Loucy (cell line): ENCODE measurements around the gene DAP.

Experiments used
- H2AFZ ChIP-seq: fragments of 200-600 bp; sonication (generic); 2 replicates; pipeline ENCODE4 v1.6.0; 2016; ENCODE audit warnings: antibody characterized with exemption, mild to moderate bottlenecking, low read length, moderate library complexity
- H3F3A ChIP-seq: fragments of 200-600 bp; 2 replicates; pipeline ENCODE4 v1.6.0; 2016; ENCODE audit warnings: antibody characterized with exemption, low read depth, mild to moderate bottlenecking
- H3K27me3 ChIP-seq: fragments of 200-600 bp; sonication (generic); 2 replicates; pipeline ENCODE4 v1.6.1; 2014; ENCODE audit warnings: low read length, mild to moderate bottlenecking; ENCODE audit not compliant: insufficient read depth, poor library complexity, severe bottlenecking
- H3K36me3 ChIP-seq: fragments of 200-600 bp; sonication (generic); 2 replicates; pipeline ENCODE4 v1.6.1; 2016; ENCODE audit warnings: low read length; ENCODE audit not compliant: insufficient read depth
- H3K4me1 ChIP-seq: fragments of 200-600 bp; sonication (generic); 2 replicates; pipeline ENCODE4 v1.5.1; 2014; ENCODE audit warnings: low read length, mild to moderate bottlenecking; ENCODE audit not compliant: insufficient read depth, poor library complexity, severe bottlenecking
- H3K4me2 ChIP-seq: fragments of 200-600 bp; sonication (generic); 2 replicates; pipeline ENCODE4 v1.6.0; 2014; ENCODE audit warnings: antibody characterized with exemption, low read length, low read depth, mild to moderate bottlenecking; ENCODE audit not compliant: poor library complexity, severe bottlenecking
- H3K4me3 ChIP-seq: fragments of 200-600 bp; sonication (generic); 2 replicates; pipeline ENCODE4 v1.5.1; 2014; ENCODE audit warnings: low read length, mild to moderate bottlenecking, mixed read lengths; ENCODE audit not compliant: poor library complexity, severe bottlenecking
- H3K79me2 ChIP-seq: fragments of 200-600 bp; sonication (generic); 2 replicates; pipeline ENCODE4 v1.6.1; 2014; ENCODE audit warnings: low read length; ENCODE audit not compliant: insufficient read depth
- H3K9ac ChIP-seq: fragments of 200-600 bp; sonication (generic); 2 replicates; pipeline ENCODE4 v1.6.0; 2014; ENCODE audit warnings: mild to moderate bottlenecking, low read depth, low read length, moderate library complexity; ENCODE audit not compliant: poor library complexity, severe bottlenecking
- H3K9me2 ChIP-seq: fragments of 200-600 bp; sonication (generic); replicated peaks from 2 replicates; pipeline ENCODE4 v1.6.1; 2016; ENCODE audit warnings: low read depth, low read length, mixed read lengths
- H3K9me3 ChIP-seq: fragments of 200-600 bp; sonication (generic); 2 replicates; pipeline ENCODE4 v1.6.1; 2014; ENCODE audit warnings: mild to moderate bottlenecking, antibody characterized with exemption, low read length, low read depth; ENCODE audit not compliant: insufficient read depth
- H4K20me1 ChIP-seq: fragments of 200-600 bp; sonication (generic); 2 replicates; pipeline ENCODE4 v1.6.0; 2014; ENCODE audit warnings: antibody characterized with exemption, low read length, mild to moderate bottlenecking; ENCODE audit not compliant: insufficient read depth, poor library complexity, severe bottlenecking
- CTCF ChIP-seq: fragments of 200-600 bp; sonication (generic); conservative IDR thresholded peaks from 2 replicates; pipeline ENCODE4 v1.5.1; 2014; ENCODE audit warnings: mild to moderate bottlenecking, antibody characterized with exemption, low read length
- EZH2phosphoT487 ChIP-seq: fragments of 200-600 bp; IDR thresholded peaks from 2 replicates; pipeline ENCODE4 v1.6.1; 2018; ENCODE audit warnings: antibody characterized with exemption, mild to moderate bottlenecking, moderate library complexity, borderline replicate concordance

The DAP gene

GRCh38 chr5:10741661-10742060 is 19.4 kb downstream of the DAP start:
- Histone ChIP-seq H3K27me3 (no peaks in the 10 kb centered on the region), H3K9me3 (peaks cover 5% of the 10 kb centered on the region; the same call in 1 of the 2 replicates), H3K79me2 (peaks cover 20% of the 10 kb centered on the region; the same call in 1 of the 2 replicates), H3K36me3 (peaks cover 63% of the 10 kb centered on the region), H3K9ac (no peak overlapping the region), H3F3A (no peaks in the 10 kb centered on the region), H3K4me2 (no peak overlapping the region), H4K20me1 (no peaks in the 10 kb centered on the region), H3K4me1 (no peaks in the 10 kb centered on the region), H3K4me3 (no peak overlapping the region), H3K9me2 (no peaks in the 10 kb centered on the region), H2AFZ (no peak overlapping the region)
- peak; percentile 46 for TF ChIP-seq CTCF
- TF ChIP-seq EZH2phosphoT487 = no peak

GRCh38 chr5:10740384-10740783 is 20.6 kb downstream of the DAP start:
- Histone ChIP-seq H2AFZ (no peak overlapping the region), H3K4me2 (no peak overlapping the region), H3K36me3 (peaks cover 52% of the 10 kb centered on the region), H3K9me3 (peaks cover 5% of the 10 kb centered on the region; the same call in 1 of the 2 replicates), H3K4me1 (no peaks in the 10 kb centered on the region), H3F3A (no peaks in the 10 kb centered on the region), H4K20me1 (peaks cover 4% of the 10 kb centered on the region), H3K9me2 (no peaks in the 10 kb centered on the region), H3K79me2 (peaks cover 20% of the 10 kb centered on the region; the same call in 1 of the 2 replicates), H3K27me3 (no peaks in the 10 kb centered on the region), H3K9ac (no peak overlapping the region), H3K4me3 (no peak overlapping the region)
- TF ChIP-seq EZH2phosphoT487 = no peak
- no peak for TF ChIP-seq CTCF

GRCh38 chr5:10737880-10738279 is 23.2 kb downstream of the DAP start:
- no peak overlapping the region for H3K4me2 ChIP-seq
- no peak overlapping the region for H2AFZ ChIP-seq
- peaks cover 20% of the 10 kb centered on the region for H3K4me1 ChIP-seq
- no peak overlapping the region for H3K9ac ChIP-seq
- no peaks in the 10 kb centered on the region for H3F3A ChIP-seq
- H3K79me2 ChIP-seq = peaks cover 26% of the 10 kb centered on the region; the same call in 1 of the 2 replicates
- peaks cover 14% of the 10 kb centered on the region for H4K20me1 ChIP-seq
- peaks cover 5% of the 10 kb centered on the region; the same call in 1 of the 2 replicates for H3K9me3 ChIP-seq
- H3K27me3 ChIP-seq = no peaks in the 10 kb centered on the region
- H3K9me2 ChIP-seq = no peaks in the 10 kb centered on the region
- H3K36me3 ChIP-seq = peaks cover 38% of the 10 kb centered on the region
- no peak overlapping the region for H3K4me3 ChIP-seq
- TF ChIP-seq CTCF (no peak), EZH2phosphoT487 (no peak)
